Smooth muscle cell of the brain vasculature (primary cell): Measurements from ENCODE around the gene SSTR1.

Experiments
- DNase-seq: peaks from one replicate; pipeline ENCODE4 v3.0.0-alpha.2; 2012; ENCODE audit warnings: low read depth, low spot score

SSTR1 gene

GRCh38 chr14:38233218-38233617, 25.5 kb downstream of the SSTR1 start:
- DNase-seq = no peak

DNA sequence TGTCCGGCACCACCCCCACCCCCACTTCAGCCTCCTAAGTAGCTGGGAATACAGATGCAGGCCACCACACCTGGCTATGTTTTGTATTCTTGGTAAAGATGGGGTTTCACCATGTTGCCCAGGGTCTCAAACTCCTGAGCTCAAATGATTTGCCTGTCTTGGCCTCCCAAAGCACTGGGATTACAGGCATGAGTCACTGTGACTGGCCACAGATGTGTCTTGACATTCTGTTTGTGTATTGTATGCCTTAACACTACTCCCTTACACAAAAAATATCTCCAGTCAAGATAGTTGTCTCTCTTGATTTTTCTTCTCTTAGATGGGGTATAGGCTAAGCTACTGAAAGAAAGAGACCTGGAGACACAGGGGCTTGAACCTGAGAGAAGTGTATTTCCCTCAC, 30.6 kb downstream of the SSTR1 start:
- no peak for DNase-seq

- no peak for DNase-seq
These were observed 31.2 kb downstream of the SSTR1 start for GRCh38 chr14:38238878-38239277.

GRCh38 chr14:38243696-38244240, 36.1 kb downstream of the SSTR1 start:
- no peak for DNase-seq

DNA sequence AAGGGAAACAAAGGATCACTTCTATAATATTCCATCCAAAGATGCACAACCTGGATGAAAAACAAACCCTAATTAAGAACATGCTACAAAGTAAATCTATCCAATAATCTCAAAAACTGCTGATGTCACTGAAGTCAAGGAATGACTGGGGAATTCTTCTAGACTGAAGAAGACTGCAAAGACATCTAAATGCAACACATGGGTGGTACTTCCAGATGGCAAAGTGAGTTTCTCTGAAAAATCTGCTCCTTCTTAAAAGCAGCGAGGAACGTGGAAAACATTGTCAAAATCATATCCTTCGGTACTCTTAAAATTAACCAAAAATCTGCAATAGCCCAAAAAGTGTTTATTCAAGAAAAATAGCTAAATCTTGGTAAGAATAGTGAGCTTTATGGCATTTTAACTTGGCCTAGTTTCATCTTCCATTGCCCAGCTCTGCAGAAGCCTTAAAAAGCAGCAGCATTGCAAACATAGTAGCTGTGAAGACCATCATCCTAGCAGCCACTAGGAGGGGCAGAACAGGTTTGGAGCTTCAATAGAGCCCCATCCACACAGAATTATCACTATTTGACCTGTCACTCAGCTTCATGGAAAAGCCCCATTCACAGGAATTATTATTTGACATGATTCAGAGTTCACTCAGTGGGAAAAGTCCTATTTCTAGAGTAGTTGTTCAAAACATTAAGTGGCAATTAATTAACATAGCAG, 40.8 kb downstream of the SSTR1 start:
- no peak for DNase-seq

- DNase-seq = no peak
These were observed 42.6 kb downstream of the SSTR1 start for GRCh38 chr14:38250331-38250730.

GRCh38 chr14:38252066-38252710, 44.5 kb downstream of the SSTR1 start:
- no peak for DNase-seq

- DNase-seq = no peak
These were observed 46.0 kb downstream of the SSTR1 start for GRCh38 chr14:38253676-38254075.

DNA sequence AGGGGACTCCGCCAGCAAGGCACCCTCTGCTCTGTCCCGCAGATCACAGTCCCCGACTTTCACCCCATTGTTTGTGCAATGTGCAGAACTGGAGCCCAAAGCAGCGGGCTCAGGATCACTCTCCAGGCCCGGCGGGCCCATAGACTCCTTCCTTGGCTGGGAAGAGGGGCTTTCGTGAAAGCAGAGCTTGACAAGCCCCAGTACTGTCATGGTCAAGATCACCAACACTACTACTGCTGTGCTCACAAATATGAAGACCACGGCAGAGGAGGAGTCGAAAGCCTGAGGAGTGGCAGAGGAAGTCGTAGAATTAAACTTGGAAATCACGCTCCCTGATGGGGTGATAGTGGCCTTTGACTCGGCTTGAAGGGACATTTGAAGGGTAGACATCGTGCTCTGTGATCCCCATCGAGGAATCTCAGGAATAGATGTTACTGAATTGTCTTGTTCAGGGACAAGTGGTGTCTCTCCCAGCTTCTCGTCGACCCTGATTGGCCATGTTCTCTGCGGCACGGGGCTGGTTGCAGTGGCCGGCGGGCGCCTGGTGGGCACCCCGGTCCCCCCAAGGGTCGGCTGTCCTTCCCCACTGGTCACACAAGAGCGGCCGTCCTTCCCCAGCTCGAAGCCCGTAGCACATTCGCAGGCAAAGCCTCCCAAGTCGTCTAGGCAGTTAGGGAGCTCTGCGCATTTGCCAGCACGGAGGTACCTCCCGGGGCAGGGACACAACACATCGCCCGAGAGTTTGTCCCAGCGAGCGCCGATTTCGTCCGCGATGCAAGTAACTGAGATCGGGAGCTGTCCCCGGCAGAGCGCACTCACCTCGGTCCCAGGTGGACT, 47.1 kb downstream of the SSTR1 start:
- no peak for DNase-seq

DNA sequence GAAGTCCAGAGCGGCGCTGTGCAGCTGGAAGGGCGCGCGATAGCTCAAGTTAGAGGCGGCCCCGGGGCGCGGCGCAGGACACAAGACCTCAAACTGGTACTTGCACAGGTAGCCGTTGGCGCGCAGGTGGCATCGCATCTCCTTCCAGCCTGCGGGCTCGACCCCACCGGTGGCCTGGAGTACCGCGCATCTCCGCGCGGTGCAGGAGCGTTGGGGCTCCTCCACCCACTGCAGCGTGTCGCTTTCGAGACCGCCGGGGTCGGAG, 47.6 kb downstream of the SSTR1 start:
- DNase-seq = no peak

DNA sequence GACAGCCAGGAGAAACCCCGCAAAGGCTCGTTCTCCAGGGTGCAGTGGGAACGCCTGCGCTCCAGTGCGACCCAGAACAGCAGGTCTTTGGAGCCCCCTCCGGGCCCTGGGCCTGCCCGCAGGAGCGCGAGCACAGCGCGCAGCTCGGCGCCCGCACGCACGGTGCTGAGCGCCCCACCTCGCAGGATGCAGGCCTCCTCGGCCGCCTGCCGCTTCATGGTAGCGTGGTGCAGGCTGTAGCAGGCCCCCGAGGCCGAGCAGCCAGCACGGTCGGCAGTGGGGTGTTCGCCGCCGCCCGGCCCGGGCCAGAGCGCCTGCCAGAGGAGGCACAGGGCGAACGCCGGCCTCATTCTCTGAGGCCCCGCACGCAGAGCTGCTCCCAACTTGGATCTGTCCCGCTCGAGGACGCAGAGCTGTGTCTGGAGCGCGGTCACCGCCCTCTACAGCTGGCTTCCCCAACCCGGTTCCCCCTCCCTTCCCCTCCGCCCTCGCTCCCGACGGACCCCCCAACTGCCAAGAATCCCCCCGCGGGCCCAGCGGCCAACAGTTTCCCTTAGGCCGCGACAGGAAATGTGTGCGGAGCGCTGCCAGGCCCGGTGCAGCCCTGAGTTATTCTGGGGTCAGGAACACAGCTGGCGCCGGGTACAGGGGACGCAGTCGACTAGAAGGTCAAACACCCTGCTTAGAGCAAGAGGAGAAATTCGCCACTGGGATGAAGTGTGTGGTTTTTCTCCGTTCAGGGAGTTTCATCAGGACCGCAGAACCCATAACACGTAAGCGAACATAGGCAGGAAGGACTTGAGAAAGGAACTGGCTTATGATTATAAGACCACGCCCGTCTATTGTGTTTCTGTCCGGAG, 48.2 kb downstream of the SSTR1 start, which contains the start of gene CLEC14A:
TSS of gene CLEC14A (minus strand) at position 421 of the 860 bp plus-strand sequence. CDS start at position 350, 71 bp downstream.
- no peak for DNase-seq

GRCh38 chr14:38256533-38256840, 48.8 kb downstream of the SSTR1 start:
- DNase-seq = no peak

- DNase-seq = no peak
These were observed 49.8 kb downstream of the SSTR1 start for GRCh38 chr14:38257507-38257906.

DNA sequence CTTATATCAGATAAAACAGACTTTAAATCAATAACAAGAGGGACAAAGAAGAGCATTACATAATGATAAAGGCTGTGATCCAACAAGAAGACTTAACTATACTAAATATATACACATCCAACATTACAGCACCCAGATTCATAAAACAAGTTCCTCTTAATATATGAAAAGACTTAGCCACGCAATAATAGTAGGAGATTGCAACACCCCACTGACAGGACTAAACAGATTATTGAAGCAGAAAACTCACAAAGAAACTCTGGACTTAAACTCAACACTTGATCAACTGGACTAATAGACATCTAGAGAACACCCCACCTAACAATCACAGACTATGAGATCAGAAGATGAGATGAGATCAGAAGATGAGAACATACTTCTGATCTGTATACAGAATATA, 53.9 kb downstream of the SSTR1 start:
- DNase-seq = no peak
